Stimulated activated effector memory CD8-positive, alpha-beta T cell treated with anti-CD3 and anti-CD28 coated beads, Interleukin-12 subunit alpha, Interleukin-12 subunit beta, amount 100 ng/mL, for 72 hours (primary cell): ENCODE data around the gene KSR1.
"Not testable (repeated sequence)": the region's sequence is repeated elsewhere in the genome, so short reads cannot be mapped to it uniquely, and the experiment has no call there.

Experiments used
- ATAC-seq: fragments of 150-1000 bp; cut with Tn5 transposase; 2 replicates; pipeline ENCODE4 v1.10.0; 2021
- DNase-seq, 2 donors: peaks; one replicate each; pipeline ENCODE4 v3.0.0; 2021 to 2022; ENCODE audit warnings: low spot score in 2 of 2
- H3K27ac Mint-ChIP-seq: one replicate; pipeline ENCODE4 v1.8.0; 2022; ENCODE audit warnings: mild to moderate bottlenecking, mixed read lengths
- H3K36me3 Mint-ChIP-seq: one replicate; pipeline ENCODE4 v1.8.0; 2022; ENCODE audit warnings: mild to moderate bottlenecking, mixed read lengths
- H3K4me1 Mint-ChIP-seq: one replicate; pipeline ENCODE4 v1.8.0; 2022; ENCODE audit warnings: mixed read lengths
- H3K4me3 Mint-ChIP-seq: one replicate; pipeline ENCODE4 v1.8.0; 2022; ENCODE audit warnings: mild to moderate bottlenecking, mixed read lengths
- H3K9me3 Mint-ChIP-seq: one replicate; pipeline ENCODE4 v1.8.0; 2022; ENCODE audit warnings: mixed read lengths

Gene KSR1

DNA sequence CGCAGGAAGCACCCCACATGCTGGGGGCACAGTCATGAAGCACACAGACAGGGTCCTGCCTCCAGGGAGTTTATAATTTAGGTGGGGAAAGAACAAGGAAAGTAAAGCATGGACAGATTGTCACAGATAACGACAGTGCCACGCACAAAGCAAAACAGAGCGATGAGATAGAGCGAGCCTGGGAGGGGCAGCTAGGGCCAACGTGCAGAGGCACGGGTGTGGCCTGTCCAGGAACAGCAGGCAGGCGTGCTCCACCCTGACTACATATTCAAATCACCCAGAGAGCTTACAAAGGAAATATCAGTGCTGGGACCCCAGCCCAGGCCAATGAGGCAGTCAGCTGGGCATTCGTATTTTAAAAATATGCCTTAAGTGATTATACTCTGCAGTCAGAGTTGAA lies 191.5 kb downstream of the KSR1 start:
- Mint-ChIP-seq H3K27ac (no peak overlapping the region), H3K4me1 (peaks cover 5% of the 10 kb centered on the region), H3K36me3 (peaks cover 11% of the 10 kb centered on the region), H3K9me3 (no peaks in the 10 kb centered on the region), H3K4me3 (no peak overlapping the region)
- DNase-seq (no peak), ATAC-seq (no peak)

DNA sequence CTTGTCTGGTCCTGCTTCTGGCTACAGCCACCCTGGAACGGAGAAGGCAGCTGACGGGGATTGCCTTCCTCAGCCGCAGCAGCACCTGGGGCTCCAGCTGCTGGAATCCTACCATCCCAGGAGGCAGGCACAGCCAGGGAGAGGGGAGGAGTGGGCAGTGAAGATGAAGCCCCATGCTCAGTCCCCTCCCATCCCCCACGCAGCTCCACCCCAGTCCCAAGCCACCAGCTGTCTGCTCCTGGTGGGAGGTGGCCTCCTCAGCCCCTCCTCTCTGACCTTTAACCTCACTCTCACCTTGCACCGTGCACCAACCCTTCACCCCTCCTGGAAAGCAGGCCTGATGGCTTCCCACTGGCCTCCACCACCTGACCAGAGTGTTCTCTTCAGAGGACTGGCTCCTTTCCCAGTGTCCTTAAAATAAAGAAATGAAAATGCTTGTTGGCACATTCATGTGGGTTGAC lies 192.9 kb downstream of the KSR1 start:
- not testable (repeated sequence) for DNase-seq, H3K4me3 Mint-ChIP-seq, H3K4me1 Mint-ChIP-seq, ATAC-seq, H3K27ac Mint-ChIP-seq, H3K9me3 Mint-ChIP-seq
- peaks cover 11% of the 10 kb centered on the region for H3K36me3 Mint-ChIP-seq

DNA sequence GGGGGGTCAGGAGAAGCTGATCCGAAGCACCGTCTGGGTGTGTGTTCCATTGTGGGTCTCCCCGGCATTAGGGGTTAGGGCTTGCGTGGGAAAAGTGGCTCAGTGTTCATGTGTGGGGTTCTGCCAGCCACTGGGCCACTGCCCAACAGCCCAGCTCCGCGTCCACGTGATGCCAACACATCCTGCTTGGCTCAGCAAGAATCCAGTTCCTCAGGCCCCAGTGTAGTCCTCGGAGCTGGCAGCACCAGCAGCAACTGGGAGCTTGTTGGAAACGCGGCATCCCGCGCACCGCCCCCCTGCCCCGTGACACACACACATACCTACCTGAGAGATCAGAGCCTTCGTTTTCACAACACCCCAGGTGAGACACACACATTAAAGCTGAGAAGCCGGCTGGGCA lies 193.7 kb downstream of the KSR1 start:
- H3K27ac Mint-ChIP-seq: no peak overlapping the region
- H3K4me3 Mint-ChIP-seq: no peak overlapping the region
- no peaks in the 10 kb centered on the region for H3K9me3 Mint-ChIP-seq
- ATAC-seq (no peak), DNase-seq (no peak)
- H3K36me3 Mint-ChIP-seq: peaks cover 11% of the 10 kb centered on the region
- H3K4me1 Mint-ChIP-seq: peaks cover 13% of the 10 kb centered on the region

DNA sequence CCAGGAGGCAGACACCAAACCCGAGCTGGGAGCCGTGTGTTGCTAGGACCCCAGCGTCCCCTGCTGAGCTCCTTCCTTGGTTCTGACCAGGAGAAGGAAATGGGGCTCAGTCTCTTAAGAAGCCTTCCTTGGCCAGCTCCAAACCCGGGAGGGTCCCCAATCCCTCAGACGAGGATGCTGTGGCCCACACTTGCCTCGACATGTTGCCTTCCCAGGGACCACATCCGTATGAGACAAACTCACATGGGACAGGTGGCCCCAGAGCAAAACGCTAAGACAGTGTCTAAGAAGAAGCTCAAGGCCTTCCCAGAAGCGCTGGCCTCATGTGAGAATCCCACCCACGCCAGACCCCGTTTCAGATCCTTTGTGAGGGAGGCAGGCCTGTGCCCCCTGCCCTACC lies 194.6 kb downstream of the KSR1 start:
- Mint-ChIP-seq H3K4me3 (no peak overlapping the region), H3K36me3 (peaks cover 11% of the 10 kb centered on the region), H3K9me3 (no peaks in the 10 kb centered on the region), H3K4me1 (peaks cover 13% of the 10 kb centered on the region), H3K27ac (no peak overlapping the region)
- no peak for DNase-seq
- no peak for ATAC-seq

- Mint-ChIP-seq H3K4me3 (no peak overlapping the region), H3K4me1 (peaks cover 13% of the 10 kb centered on the region), H3K36me3 (peaks cover 10% of the 10 kb centered on the region), H3K9me3 (no peaks in the 10 kb centered on the region), H3K27ac (no peak overlapping the region)
- ATAC-seq: peak; percentile 35
- DNase-seq: peak; percentile 59 to 86
Observed at GRCh38 chr17:27651411-27652345, 195.4 kb downstream of the KSR1 start.

DNA sequence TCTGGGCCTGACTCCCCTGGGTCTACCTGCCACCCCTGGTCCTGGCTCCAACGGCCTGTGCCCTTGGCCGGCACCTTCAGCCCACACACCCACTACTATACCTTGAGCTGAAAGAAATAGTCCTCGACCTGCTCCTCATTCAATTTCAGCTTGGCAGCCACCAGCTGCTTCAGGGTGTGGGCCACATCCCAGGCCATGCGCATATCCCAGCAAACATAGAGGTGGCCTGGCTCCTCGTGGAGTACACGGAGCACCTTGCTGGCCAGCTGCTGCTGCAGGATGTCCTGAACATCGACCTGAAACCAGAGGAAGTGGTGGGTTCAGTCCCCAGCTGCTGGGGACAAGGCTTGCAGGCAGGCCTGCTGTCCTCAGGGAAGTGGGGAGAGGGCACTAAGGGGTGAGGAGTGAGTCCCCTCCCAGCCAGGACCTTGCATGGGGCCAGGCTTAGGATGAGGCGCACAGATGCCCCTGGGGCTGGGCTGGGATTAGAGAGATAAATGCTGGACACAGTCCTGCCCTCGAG lies 197.3 kb downstream of the KSR1 start:
- H3K4me3 Mint-ChIP-seq, DNase-seq, H3K36me3 Mint-ChIP-seq, H3K27ac Mint-ChIP-seq, H3K9me3 Mint-ChIP-seq, ATAC-seq: not testable (repeated sequence)
- peaks cover 13% of the 10 kb centered on the region for H3K4me1 Mint-ChIP-seq

GRCh38 chr17:27654136-27654535 lies 197.9 kb downstream of the KSR1 start:
- Mint-ChIP-seq H3K36me3 (no peaks in the 10 kb centered on the region), H3K4me3 (no peak overlapping the region), H3K27ac (no peak overlapping the region), H3K9me3 (no peaks in the 10 kb centered on the region), H3K4me1 (peaks cover 13% of the 10 kb centered on the region)
- DNase-seq: no peak
- peak; percentile 2 for ATAC-seq

DNA sequence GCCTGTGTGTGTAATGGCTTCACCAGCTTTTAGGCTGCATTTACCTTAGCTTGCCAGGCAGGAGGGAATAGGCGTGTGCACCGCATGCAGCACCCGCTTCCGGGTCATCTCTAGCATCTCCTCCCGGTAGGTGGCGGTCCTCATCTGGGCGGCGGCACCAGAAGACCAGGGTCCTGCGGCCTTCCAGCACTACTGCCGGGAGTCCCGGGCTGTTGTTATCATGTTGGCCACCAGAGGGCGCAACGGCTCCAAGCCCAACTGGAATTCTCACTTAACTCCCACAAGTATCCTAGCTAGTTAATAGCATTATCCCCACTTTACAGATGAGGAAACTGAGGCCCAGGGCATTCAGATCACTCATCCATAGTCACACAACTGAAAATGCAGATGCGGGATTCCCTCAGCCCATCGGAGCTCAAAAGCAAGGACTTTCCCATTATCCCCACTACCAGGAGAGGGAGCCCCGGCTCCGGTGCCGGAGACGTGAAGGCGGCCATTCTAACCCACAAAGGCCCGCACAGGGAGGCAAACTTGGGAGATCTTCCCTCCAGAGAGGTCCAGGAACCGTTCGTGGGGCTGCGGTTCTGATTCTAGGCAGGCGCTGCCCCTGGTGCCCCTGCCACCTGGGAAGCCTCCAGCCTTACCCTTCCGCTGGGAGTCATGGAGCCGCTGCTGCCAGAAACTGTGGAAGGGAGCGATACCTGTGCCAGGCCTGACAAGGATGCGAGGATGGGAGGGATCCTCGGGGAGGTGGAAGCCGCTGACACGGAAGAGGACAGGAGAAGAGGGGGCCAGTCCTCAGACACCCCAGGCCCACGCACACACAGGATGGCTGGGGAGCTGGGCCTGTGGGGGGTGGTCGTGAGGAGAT lies 198.6 kb downstream of the KSR1 start:
- no peak overlapping the region for H3K27ac Mint-ChIP-seq
- H3K36me3 Mint-ChIP-seq: no peaks in the 10 kb centered on the region
- no peaks in the 10 kb centered on the region for H3K9me3 Mint-ChIP-seq
- H3K4me3 Mint-ChIP-seq: no peak overlapping the region
- ATAC-seq: peak; percentile 79
- peak; percentile 62 to 87 for DNase-seq
- H3K4me1 Mint-ChIP-seq: peaks cover 13% of the 10 kb centered on the region

- H3K27ac Mint-ChIP-seq, H3K36me3 Mint-ChIP-seq, ATAC-seq, H3K9me3 Mint-ChIP-seq, DNase-seq, H3K4me3 Mint-ChIP-seq: not testable (repeated sequence)
- H3K4me1 Mint-ChIP-seq: peaks cover 13% of the 10 kb centered on the region
Observed at GRCh38 chr17:27655525-27656111, 199.4 kb downstream of the KSR1 start.

GRCh38 chr17:27656620-27657019 lies 200.4 kb downstream of the KSR1 start:
- H3K27ac Mint-ChIP-seq, H3K4me1 Mint-ChIP-seq, ATAC-seq, H3K4me3 Mint-ChIP-seq, H3K36me3 Mint-ChIP-seq, H3K9me3 Mint-ChIP-seq, DNase-seq: not testable (repeated sequence)

GRCh38 chr17:27657620-27658019 lies 201.4 kb downstream of the KSR1 start:
- H3K36me3 Mint-ChIP-seq: no peaks in the 10 kb centered on the region
- H3K4me3 Mint-ChIP-seq: no peak overlapping the region
- DNase-seq (no peak), ATAC-seq (no peak)
- H3K4me1 Mint-ChIP-seq: peaks cover 8% of the 10 kb centered on the region
- no peaks in the 10 kb centered on the region for H3K9me3 Mint-ChIP-seq
- no peak overlapping the region for H3K27ac Mint-ChIP-seq

DNA sequence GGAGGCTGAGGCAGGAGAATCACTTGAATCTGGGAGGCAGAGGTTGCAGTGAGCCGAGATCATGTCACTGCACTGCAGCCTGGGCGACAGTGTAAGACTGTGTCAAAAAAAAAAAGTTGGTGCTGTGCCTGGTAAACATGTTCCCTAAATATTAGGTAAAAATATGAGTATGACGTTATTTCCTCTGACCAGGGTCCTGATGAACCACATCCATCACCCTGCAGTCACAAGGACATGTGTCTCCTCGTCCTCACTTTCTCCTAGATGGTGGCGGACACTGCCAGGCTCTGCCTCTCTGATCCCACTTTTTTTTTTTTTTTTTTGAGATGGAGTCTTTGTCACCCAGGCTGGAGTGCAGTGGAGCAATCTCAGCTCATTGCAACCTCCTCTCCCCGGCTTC lies 203.4 kb downstream of the KSR1 start:
- ATAC-seq (no peak), DNase-seq (no peak)
- Mint-ChIP-seq H3K4me3 (no peak overlapping the region), H3K9me3 (no peaks in the 10 kb centered on the region), H3K36me3 (no peaks in the 10 kb centered on the region), H3K27ac (no peak overlapping the region), H3K4me1 (peaks cover 3% of the 10 kb centered on the region)

- H3K9me3 Mint-ChIP-seq: no peaks in the 10 kb centered on the region
- DNase-seq (no peak), ATAC-seq (no peak)
- H3K4me1 Mint-ChIP-seq: no peaks in the 10 kb centered on the region
- H3K36me3 Mint-ChIP-seq: no peaks in the 10 kb centered on the region
- no peak overlapping the region for H3K27ac Mint-ChIP-seq
- H3K4me3 Mint-ChIP-seq: no peak overlapping the region
Observed at GRCh38 chr17:27660436-27660835, 204.2 kb downstream of the KSR1 start.

DNA sequence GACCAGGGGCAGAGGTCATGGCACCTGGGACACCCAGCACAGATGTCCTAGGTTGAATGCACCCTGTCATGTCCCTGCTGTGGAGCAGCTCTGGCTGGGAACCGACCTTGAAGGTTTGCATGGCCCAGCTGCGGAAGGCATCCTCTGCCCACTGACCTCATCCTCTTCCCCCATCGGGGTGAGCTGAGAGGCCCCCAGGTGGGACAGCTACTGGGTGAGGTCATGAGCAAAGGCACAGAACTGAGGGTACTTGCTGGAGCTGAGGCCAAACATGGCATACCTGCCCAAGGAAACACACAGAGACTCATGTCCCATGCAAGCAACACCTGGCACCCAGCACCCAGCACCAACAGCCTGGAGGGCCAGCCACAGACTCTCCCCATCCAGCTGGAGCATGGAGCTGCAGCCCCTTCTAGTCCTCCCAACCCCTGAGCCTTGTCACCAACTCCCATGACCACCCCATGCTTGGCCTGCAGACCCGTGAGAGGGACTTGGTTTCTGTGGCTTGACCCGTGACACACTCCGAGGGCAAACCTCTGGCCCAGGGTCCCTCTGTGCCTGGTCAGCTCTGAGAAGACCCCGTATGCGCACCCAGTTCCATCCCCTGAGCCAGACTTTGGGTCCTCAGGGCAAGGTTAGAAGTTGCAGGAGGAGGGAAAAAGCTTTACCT lies 207.8 kb downstream of the KSR1 start:
- DNase-seq: no peak
- Mint-ChIP-seq H3K36me3 (no peaks in the 10 kb centered on the region), H3K27ac (no peak overlapping the region), H3K9me3 (no peaks in the 10 kb centered on the region), H3K4me1 (no peaks in the 10 kb centered on the region), H3K4me3 (no peak overlapping the region)
- no peak for ATAC-seq

DNA sequence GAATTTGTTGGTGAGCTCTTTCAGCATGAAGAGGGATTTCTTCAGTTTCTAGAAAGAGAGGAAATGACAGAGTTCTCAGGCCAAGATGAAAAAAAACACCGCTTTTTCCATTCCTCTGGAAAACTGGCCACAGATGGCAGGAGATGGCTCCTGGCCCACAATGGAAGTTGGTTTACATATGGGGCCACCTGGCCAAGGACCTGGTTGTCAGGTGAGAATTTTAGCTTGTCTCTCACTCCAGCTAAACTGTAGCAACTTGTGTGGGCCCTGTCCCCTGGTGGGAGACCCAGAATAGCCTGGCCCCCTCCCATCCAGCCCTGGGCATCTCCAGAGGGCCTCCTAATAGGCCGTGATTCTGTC lies 208.3 kb downstream of the KSR1 start:
- H3K27ac Mint-ChIP-seq: no peak overlapping the region
- H3K4me3 Mint-ChIP-seq: no peak overlapping the region
- H3K36me3 Mint-ChIP-seq: no peaks in the 10 kb centered on the region
- no peak for DNase-seq
- H3K9me3 Mint-ChIP-seq: no peaks in the 10 kb centered on the region
- H3K4me1 Mint-ChIP-seq: no peaks in the 10 kb centered on the region
- ATAC-seq: no peak
